Anterior cingulate cortex (tissue), 58 donors: ENCODE results near the gene COMMD1.
A peak's percentile ranks its signal among the peaks of the same experiment; 100 is the strongest.
"Not testable (repeated sequence)": the region's sequence is repeated elsewhere in the genome, so short reads cannot be mapped to it uniquely, and the experiment has no call there.

Experiments
- DNase-seq, 58 donors: peaks; one replicate each; lab custom pipeline; 2025; lab: John Stamatoyannopoulos, UW

The COMMD1 gene

GRCh38 chr2:62010632-62011256 lies 105.3 kb downstream of the COMMD1 start:
- no peak for DNase-seq

- no peak for DNase-seq
Measured at GRCh38 chr2:62013641-62014040, 108.2 kb downstream of the COMMD1 start.

DNA sequence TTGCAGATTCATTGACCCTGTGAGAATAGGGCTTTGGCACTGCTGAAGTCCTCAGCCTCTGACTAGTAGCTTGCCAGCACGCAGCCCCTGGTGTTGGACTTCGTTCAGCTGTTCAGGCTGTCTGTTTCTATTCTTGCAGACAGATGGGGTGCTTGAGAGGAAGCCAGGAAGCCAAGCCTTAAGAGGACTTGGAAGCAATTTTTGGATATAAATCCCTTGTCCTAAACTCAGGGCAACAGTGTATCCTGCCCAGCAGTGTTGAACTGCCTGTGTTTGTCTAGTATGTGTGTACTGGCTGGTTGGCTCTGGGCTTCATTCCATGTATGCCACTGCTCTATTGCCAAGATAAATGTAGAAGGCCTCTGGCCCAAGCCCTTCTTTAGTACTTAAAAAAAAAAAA lies 108.6 kb downstream of the COMMD1 start:
- peak; percentile 4 to 92 (median 68) for DNase-seq

DNA sequence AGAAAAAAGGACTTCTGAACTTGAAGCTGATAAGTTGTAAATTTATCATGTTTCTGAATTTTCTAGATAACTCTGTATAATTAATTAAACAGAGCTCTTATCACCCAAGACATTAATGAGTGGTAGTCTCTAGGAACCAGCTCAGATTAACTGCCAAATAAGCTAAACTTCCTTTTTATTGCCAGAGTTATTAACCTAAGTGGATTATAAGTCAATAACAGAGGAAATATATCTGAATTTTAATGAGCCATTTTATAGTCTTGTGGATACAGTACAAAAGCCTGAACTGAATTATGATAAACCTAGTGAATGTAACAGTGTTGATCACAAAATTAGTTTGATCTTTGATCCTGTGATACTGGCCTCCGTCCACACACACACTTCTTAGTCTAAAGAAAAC lies 111.5 kb downstream of the COMMD1 start:
- DNase-seq = no peak

GRCh38 chr2:62029910-62030309 lies 124.4 kb downstream of the COMMD1 start:
- DNase-seq = no peak

DNA sequence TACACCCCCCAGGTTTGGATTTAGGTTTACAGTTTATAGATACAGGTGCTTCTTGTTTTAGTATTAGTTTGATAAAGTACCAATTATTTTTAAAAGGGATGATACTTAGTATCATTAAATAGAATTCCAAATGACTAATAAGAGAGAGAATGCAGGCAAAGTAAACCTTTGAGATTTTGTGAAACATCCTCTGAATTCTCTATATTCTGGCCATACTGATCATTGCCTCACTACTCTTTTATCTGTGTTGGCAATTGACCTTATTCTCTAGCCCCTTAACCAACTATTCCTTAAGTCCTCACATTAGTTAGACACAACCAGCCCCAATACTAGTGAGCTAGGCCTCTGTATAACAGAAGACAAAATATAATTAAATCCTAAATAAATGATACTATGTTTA lies 125.4 kb downstream of the COMMD1 start:
- no peak for DNase-seq

DNA sequence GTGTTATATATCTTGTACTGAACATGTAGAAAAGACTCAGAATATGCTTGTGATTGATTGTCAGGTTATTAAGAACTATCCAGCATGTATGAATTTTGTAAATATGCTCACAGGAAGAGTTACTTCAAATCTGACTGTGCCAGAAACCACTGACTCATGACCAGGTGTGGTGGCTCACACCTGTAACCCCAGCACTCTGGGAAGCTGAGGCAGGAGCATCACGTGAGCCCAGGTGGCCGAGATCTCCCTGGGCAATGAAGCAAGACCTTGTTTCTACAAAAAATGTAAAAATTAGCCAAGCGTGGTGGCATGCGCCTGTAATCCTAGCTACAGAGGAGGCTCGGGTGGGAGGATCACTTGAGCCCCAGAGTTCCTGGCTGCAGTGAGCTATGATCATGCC lies 126.6 kb downstream of the COMMD1 start:
- no peak for DNase-seq

- DNase-seq = no peak
Measured at GRCh38 chr2:62034715-62035114, 129.2 kb downstream of the COMMD1 start.

DNA sequence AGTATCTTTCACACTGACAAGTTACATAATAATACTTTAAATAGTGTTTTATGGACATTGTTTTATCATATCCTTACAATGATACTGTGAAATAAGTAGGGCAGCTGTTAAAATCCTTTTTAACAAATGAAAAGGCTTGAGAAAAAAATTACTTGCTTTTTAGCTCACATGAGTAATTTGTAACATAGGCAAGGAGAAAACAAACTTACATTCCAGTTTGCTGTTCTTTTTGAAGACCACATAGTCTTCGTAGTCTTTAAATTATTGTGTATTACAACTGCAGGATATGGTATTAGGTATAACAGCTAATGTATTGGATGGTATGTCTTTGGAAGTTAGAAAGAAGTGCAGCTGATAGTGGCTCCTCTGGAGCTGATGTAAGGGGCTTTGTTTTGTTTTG lies 130.8 kb downstream of the COMMD1 start:
- no peak for DNase-seq

DNA sequence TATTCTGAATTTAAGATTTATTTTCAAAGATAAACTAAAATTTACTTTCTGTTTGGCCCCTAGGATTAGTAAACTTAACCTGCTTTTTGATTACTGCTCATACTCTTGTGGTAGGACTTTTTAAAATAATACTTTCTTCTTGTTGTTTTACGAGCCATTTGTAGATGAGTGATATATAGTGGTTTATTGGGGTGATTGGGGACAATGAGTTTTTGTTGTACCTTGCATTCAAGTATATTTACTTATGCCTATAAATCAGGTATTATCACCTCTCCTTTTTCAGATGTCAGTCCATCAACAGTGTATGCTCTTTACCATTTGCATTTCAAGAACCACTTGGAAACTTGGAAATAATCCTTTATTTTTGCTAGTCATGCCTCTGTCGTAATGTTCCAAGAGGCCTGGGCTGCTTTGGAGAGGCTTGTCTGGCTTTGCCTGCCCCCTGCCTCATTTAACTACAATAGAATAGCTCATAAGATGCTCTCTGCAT lies 131.3 kb downstream of the COMMD1 start:
- no peak for DNase-seq

GRCh38 chr2:62038975-62039771 lies 133.7 kb downstream of the COMMD1 start:
- DNase-seq = peak in 8 of 58 donors; percentile 0 to 30 (median 8)

DNA sequence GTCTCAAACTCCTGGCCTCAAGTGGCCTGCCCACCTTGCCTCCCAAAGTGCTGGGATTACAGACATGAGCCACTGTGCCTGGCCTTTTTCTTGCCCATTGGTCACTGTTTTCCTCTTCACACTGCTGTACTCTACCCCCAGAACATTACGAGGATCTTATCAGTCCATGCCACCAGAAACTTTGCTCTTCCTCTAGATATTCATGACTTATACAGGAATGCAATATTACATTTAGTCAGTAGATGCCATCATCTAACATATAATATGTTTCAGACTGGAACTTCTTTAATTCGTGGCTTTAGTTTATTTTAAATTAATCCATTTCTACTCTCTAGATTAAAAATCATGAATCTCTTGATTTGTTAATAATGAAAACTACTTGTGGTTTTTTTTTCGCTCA lies 135.5 kb downstream of the COMMD1 start:
- no peak for DNase-seq

DNA sequence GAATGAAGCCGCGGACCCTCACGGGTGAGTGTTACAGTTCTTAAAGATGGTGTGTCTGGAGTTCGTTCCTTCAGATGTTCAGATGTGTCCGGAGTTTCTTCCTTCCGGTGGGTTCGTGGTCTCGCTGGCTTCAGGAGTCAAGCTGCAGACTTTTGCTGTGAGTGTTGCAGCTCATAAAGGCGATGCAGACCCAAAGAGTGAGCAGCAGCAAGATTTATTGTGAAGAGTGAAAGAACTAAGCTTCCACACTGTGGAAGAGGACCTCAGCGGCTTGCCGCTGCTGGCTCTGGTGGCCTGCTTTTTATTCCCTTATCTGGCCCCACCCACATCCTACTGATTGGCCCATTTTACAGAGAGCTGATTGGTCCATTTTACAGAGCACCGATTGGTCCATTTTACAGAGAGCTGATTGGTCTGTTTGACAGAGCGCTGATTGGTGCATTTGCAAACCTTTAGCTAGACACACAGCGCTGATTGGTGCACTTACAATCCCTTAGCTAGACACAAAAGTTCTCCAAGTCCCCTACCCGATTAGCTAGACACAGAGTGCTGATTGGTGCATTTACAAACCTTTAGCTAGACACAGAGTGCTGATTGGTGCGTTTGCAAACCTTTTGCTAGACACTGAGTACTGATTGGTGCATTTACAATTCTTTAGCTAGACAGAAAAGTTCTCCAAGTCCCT lies 136.4 kb downstream of the COMMD1 start:
- not testable (repeated sequence) for DNase-seq

DNA sequence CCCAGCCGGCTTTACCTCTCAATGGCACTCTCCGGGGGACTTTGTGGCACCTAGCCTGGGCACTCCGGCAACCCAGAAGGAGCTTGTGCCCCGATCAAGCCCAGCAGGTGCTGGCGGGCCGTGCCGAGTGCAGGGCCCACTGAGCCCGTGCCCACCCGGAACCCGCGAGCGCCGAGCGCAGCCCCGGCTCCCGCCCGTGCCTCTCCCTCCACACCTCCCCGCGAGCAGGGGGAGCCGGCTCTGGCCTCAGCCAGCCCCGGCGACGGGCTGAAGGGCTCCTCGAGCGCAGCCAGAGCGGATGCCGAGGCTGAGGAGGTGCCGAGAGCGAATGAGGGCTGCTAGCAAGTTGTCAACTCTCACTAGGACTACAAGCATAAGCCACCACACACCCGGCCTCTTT lies 136.9 kb downstream of the COMMD1 start:
- DNase-seq = no peak

GRCh38 chr2:62042944-62043343 lies 137.5 kb downstream of the COMMD1 start:
- DNase-seq = no peak

- no peak for DNase-seq
Measured at GRCh38 chr2:62045017-62045543, 139.6 kb downstream of the COMMD1 start.

- DNase-seq = no peak
Measured at GRCh38 chr2:62046141-62046540, 140.7 kb downstream of the COMMD1 start.

DNA sequence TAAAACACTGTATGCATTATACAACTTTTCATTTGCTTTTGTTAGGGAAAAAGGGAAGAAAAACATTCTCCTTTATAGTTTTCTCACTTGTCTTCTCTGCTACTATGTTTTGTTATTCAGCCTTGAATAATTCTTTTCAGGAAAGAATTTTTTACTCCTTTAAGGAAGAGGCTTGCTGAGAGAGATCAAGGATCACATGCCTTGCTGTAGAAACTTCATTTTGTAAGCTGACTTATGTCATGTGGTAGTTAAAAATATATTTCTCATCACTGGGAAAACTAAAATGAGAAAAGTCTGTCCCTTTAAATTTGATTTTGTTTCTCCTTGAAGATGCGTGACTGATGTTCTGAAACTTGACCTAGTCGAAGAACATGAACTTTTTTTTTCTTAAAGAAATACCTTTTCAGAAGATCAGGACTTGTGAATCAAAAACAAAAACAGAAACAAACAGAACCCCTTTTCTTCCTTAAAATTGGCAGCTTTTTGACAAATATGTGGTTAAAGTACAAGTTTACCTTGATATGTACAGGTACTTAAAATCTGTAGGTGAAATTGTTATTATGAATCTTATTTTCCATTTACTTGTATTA lies 145.1 kb downstream of the COMMD1 start:
- DNase-seq = no peak

GRCh38 chr2:62054029-62054791 lies 148.7 kb downstream of the COMMD1 start:
- DNase-seq = no peak

DNA sequence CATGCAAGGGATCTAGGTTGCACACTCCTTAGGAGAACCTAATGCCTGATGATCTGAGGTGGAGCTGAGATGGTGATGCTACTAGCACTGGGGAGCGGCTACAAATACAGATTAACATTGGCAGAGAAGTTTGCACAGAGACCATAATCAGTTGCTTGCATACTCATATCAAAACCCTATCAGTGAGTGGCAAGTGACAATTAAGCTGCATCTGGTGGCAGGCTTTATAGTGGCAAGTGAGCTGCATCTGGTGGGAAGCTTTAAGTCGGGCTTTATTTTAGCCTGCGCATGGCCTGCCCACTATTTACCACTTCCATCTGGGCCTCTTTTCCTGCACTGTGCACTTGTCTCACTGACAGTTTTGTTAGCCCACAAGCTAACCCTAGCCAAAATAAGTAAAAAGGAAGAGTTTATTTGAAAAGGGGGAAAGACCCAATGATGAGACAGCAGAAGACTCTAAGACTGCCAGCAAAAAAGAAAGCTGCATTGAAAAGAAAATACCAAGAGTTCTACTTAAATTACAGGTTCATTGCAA lies 149.5 kb downstream of the COMMD1 start:
- DNase-seq = peak in 1 of 58 donors; percentile 1
